Activated naive CD4-positive, alpha-beta T cell treated with anti-CD3 and anti-CD28 coated beads for 36 hours (primary cell): Measurements from ENCODE around the gene SYPL2. TPM values are rescaled to one million over a fixed set of nuclear protein-coding genes. Genes with fewer than 3 reads are reported as not detected.

ENCODE experiments used
- CTCF ChIA-PET: fragments of 350-600 bp; sonication (Branson Sonifier 250); formaldehyde crosslinking; loops from one replicate; lab custom pipeline; 2021; ENCODE audit warnings: antibody characterized with exemption; lab: Charles Lee
- DNase-seq: peaks from one replicate; pipeline ENCODE4 v3.0.0-alpha.2; 2020
- H3K27ac Mint-ChIP-seq: one replicate; pipeline ENCODE4 v1.8.0; 2021; ENCODE audit warnings: mild to moderate bottlenecking, mixed read lengths
- H3K27me3 Mint-ChIP-seq: one replicate; pipeline ENCODE4 v1.8.0; 2021; ENCODE audit warnings: low read depth, mixed read lengths
- H3K36me3 Mint-ChIP-seq: one replicate; pipeline ENCODE4 v1.8.0; 2021; ENCODE audit warnings: low read depth, mixed read lengths
- H3K4me1 Mint-ChIP-seq: one replicate; pipeline ENCODE4 v1.8.0; 2021; ENCODE audit warnings: low read depth, mixed read lengths
- H3K4me3 Mint-ChIP-seq: one replicate; pipeline ENCODE4 v1.8.0; 2021; ENCODE audit warnings: mild to moderate bottlenecking, moderate library complexity, mixed read lengths
- H3K9me3 Mint-ChIP-seq: one replicate; pipeline ENCODE4 v1.8.0; 2021; ENCODE audit warnings: mixed read lengths
- intact Hi-C: fragments of 100-400 bp; cut with micrococcal nuclease; formaldehyde crosslinking; loops from one replicate; pipeline ENCODE4 v1.15.1; 2023
- total RNA-seq, 2 experiments: library from RNA; stranded (reverse); gene quantifications; one replicate each; pipeline ENCODE4 v1.2.3, GENCODE V29; 2021

Gene SYPL2
- total RNA-seq, 2 experiments from 2014 or later, result 0.05 TPM; not detected in 1

DNA sequence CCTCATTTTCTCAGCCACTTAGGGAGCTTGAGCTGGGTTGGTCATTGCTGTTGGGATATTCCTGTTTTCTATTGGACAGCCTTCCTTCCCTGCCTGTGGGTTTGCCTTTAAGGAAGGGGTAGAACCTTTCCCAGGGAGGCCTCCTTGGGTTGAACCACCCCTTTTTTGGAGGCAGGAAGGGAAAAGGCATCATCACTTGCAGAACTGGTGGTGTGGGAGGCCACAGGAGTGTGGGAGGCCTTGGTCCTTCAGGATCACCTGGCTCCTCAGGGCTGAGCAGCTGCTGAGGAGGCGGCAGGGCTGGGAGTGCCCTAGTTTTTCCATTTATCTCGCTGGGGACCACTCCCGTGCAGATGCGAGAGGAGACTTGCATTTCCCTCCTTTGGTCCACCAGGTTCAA lies 26.9 kb downstream of the SYPL2 start:
- CTCF ChIA-PET, result interaction anchor here (0.6 to 35.8 kb wide), 10 partner anchors 9 to 240 kb away, joined by 3 to 1207 read pairs (median 6); partner anchors contain the start of genes AMIGO1, ATXN7L2, GNAI3 and GPR61
- H3K9me3 Mint-ChIP-seq, result no peaks in the 10 kb centered on the region
- H3K4me3 Mint-ChIP-seq, result peak overlapping the region; percentile 98
- DNase-seq, result no peak
- H3K4me1 Mint-ChIP-seq, result peaks cover 48% of the 10 kb centered on the region
- no peak overlapping the region for H3K27ac Mint-ChIP-seq
- H3K36me3 Mint-ChIP-seq, result peaks cover 10% of the 10 kb centered on the region
- intact Hi-C loops, result no loop called here
- no peaks in the 10 kb centered on the region for H3K27me3 Mint-ChIP-seq

DNA sequence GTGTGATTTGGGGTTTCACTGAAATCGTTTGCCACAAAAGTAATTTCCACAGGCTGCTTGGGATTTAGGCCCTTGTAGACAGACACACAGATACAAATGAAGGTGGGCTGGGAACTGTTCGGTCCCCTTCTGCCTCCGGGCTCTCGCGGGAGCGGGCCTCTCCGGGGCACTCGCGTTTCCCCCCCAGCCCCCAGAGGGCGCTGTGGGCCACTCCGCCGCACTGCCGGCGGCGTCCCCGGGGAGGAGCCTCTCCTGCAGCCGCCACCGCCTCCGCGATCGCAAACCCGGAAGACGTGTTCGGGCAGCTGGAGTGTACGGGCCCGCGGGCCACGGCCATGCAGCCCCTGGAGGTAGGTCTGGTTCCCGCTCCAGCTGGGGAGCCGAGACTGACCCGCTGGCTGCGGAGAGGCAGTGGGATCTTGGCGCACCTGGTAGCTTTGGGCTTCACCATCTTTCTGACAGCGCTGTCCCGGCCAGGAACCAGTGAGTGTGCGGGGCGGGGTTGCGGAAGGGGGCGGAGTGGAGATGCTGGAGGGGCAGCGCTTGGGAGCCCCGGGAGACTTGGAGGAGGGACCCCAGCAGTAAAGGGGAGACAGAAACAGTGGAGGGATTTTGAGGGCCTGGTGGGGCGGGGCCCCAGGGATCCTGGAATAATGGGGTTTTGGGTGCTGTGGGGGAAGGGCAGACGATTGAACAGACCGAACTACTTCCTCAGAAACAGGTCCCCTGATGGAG lies 27.6 kb downstream of the SYPL2 start, which contains the start of gene CYB561D1:
Gene CYB561D1, plus strand, starts transcription at position 290 of the 735 bp plus-strand sequence. Its CDS starts 46 bp downstream, at position 336.
- peak; percentile 90 for DNase-seq
- intact Hi-C loops, result loop anchor here (1.0 kb wide), 3 partner anchors 8 to 38 kb away; partner anchors contain the start of gene ATXN7L2
- H3K4me3 Mint-ChIP-seq, result peak within 1 kb of the TSS; percentile 98
- CTCF ChIA-PET, result interaction anchor here (0.6 to 35.8 kb wide), 11 partner anchors 10 to 394 kb away, joined by 3 to 1207 read pairs (median 6); partner anchors contain the start of genes AMIGO1, ATXN7L2, GNAI3 and GPR61
- no peaks in the 10 kb centered on the region for H3K9me3 Mint-ChIP-seq
- H3K27ac Mint-ChIP-seq, result peak within 1 kb of the TSS; percentile 92
- peaks cover 54% of the 10 kb centered on the region for H3K4me1 Mint-ChIP-seq
- H3K27me3 Mint-ChIP-seq, result no peaks in the 10 kb centered on the region
- H3K36me3 Mint-ChIP-seq, result peaks cover 7% of the 10 kb centered on the region

DNA sequence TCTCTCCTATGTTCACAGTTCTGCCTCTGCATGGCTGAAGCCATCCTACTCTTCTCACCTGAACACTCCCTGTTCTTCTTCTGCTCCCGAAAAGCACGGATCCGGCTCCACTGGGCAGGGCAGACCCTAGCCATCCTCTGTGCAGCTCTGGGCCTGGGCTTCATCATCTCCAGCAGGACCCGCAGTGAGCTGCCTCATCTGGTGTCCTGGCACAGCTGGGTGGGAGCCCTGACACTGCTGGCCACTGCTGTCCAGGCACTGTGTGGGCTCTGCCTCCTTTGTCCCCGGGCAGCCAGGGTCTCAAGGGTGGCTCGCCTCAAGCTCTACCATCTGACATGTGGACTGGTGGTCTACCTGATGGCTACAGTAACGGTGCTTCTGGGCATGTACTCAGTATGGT lies 29.4 kb downstream of the SYPL2 start:
- Mint-ChIP-seq H3K4me3 (peak overlapping the region; percentile 98), H3K4me1 (peaks cover 68% of the 10 kb centered on the region), H3K27ac (no peak overlapping the region), H3K9me3 (no peaks in the 10 kb centered on the region), H3K27me3 (no peaks in the 10 kb centered on the region), H3K36me3 (peaks cover 2% of the 10 kb centered on the region)
- intact Hi-C loops, result no loop called here
- DNase-seq, result no peak
- CTCF ChIA-PET, result interaction anchor here (2.1 to 35.8 kb wide), 3 partner anchors 13 to 144 kb away, joined by 6 to 1207 read pairs (median 375); partner anchors contain the start of genes AMIGO1 and GPR61

DNA sequence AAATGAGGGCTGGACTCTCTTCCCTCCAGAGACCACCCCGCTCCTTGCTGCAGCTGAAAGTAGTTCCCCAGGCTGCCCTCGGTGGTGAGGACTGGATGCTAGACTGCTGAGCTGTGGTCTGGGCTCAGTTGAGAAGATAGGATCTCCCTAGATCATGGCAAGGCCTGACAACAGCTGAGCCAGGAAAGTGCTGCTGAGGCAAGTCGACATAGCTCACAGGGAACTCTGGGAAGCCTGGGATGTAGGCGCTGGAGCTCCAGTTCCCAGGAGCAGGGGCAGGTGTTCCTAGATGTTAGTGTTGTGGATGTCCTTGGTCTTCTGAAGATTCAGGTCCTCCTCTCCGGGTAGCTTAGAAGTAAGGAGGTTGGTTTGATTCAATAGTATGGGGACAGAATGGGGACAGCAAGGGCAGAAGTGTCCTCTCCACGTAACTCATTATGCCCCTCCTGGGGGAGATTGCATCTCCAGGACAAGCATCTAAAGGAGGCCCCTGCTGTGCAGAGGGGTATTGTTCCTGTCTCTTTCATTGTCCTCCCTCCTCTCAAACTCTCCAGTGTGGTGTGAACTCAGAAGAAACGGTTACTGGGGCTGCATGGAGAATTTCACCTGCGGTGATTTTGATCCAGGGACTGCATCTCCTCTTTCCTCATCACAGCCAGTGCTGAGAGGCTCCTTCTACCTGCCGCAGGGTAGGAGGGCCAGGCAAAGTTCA lies 31.3 kb downstream of the SYPL2 start:
- peaks cover 86% of the 10 kb centered on the region for H3K4me1 Mint-ChIP-seq
- peaks cover 2% of the 10 kb centered on the region for H3K36me3 Mint-ChIP-seq
- CTCF ChIA-PET, result interaction anchor here (0.6 to 35.8 kb wide), 10 partner anchors 9 to 207 kb away, joined by 3 to 1207 read pairs (median 4); partner anchors contain the start of genes AMIGO1, ATXN7L2 and GPR61
- H3K27me3 Mint-ChIP-seq, result no peaks in the 10 kb centered on the region
- DNase-seq, result no peak
- H3K9me3 Mint-ChIP-seq, result no peaks in the 10 kb centered on the region
- H3K27ac Mint-ChIP-seq, result peak overlapping the region; percentile 17
- intact Hi-C loops, result loop anchor here (1.0 kb wide), 1 partner anchor 35 kb away; no protein-coding TSS in a partner anchor
- H3K4me3 Mint-ChIP-seq, result no peak overlapping the region

DNA sequence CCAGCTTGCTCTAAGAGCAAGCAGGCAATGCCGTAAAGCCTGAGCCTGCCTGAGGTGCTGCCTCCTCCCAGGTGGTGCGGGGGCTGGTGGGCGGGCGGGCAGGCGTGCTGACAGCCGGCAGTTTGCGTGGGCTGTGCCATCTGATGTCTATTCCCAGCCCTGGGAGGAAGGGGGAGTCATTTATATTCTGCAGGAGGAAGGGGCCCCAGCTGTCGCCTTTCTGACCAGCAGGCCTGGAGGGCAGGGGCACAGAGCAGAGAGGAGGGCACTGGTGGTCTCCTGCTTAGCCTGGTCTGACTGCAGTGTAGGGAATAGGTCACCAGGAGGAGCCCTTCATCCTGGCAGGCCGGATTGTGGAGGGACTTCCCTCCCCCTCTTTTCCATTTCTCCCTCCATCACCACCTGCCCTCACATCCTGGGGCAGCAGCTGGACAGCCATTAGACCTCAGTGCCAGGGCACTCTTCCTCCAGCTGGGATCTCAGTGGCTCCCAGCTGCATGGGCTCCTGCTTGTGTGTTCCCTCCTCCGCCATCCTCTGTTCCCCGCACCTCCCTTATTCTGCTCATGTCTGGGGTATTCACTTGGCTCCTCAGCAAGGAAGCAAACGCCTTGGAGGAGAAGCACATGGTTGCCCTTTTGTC lies 31.9 kb downstream of the SYPL2 start:
- no peaks in the 10 kb centered on the region for H3K27me3 Mint-ChIP-seq
- intact Hi-C loops, result loop anchor here (1.0 kb wide), 1 partner anchor 34 kb away; no protein-coding TSS in a partner anchor
- peak; percentile 56 for DNase-seq
- H3K4me1 Mint-ChIP-seq, result peaks cover 90% of the 10 kb centered on the region
- CTCF ChIA-PET, result interaction anchor here (0.7 to 35.8 kb wide), 9 partner anchors 2 to 406 kb away, joined by 3 to 1207 read pairs (median 4); partner anchors contain the start of genes AMIGO1, CYB561D1 and GPR61
- no peak overlapping the region for H3K4me3 Mint-ChIP-seq
- peaks cover 2% of the 10 kb centered on the region for H3K36me3 Mint-ChIP-seq
- H3K9me3 Mint-ChIP-seq, result no peaks in the 10 kb centered on the region
- peak overlapping the region; percentile 74 for H3K27ac Mint-ChIP-seq

DNA sequence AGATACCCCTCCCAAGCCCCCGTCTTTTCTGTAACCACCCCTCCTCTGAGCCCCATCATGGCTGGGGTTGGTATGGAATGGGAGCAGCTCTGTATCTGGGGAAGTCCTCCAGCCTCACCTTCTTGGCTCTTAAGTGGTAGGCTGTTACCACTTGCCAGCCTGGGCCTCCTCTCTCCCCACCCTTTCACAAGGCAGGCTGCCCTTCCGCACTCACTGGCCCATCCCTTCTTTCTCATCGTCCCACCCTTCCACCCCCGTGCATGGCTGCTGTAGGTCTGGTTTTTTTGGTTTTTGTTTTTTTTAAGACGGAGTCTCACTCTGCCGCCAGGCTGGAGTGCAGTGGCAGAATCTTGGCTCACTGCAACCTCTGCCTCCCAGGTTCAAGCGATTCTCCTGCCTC lies 32.7 kb downstream of the SYPL2 start:
- CTCF ChIA-PET, result interaction anchor here (0.6 to 35.8 kb wide), 10 partner anchors 3 to 407 kb away, joined by 3 to 1207 read pairs (median 4); partner anchors contain the start of genes AMIGO1, CYB561D1 and GPR61
- peak overlapping the region; percentile 81 for H3K27ac Mint-ChIP-seq
- no peak for DNase-seq
- peaks cover 2% of the 10 kb centered on the region for H3K36me3 Mint-ChIP-seq
- no peak overlapping the region for H3K4me3 Mint-ChIP-seq
- no peaks in the 10 kb centered on the region for H3K27me3 Mint-ChIP-seq
- peaks cover 92% of the 10 kb centered on the region for H3K4me1 Mint-ChIP-seq
- no peaks in the 10 kb centered on the region for H3K9me3 Mint-ChIP-seq
- intact Hi-C loops, result no loop called here

DNA sequence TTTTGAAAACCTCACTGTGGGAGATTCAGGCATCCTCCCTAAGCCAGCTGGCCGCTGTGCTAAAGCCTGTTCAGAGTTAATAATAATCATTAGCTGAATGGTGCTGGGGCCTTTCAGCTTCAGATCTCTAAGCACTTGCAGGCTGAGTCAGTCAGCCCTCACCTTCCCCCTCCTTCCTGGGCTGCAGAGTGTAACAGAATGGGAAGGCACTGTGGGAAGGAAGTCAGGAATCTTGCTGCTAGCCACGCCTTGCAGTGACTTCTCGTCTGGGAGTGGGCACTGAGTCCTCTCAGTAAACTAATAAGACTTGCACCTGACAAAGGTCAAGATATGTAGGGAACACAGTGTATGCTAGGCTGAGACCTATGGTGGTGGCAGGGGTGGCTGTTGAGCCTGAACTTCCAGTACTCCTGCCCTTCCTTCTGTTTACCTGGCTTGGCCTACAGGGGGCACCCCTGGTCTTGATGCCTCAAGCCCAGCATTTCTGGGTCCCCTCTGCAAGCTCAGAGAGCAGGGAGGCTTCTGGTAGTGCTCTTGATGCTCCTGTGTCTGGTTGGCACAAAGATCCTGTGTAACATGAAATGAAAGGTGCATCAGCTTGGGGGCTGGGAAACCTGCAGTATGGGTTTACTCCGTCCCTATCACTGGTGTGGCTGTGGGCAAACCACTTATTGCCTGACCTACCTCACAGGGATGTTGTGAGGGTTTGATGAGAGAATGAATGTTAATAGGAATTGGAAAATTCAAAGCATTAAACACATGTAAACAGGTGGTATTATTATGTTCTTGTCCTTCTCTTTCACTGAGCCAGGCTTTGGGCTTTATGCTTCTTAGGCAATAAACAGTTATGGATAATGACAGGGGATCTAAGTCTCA lies 33.6 kb downstream of the SYPL2 start:
- H3K36me3 Mint-ChIP-seq, result no peaks in the 10 kb centered on the region
- CTCF ChIA-PET, result interaction anchor here (1.1 to 35.8 kb wide), 8 partner anchors 4 to 143 kb away, joined by 3 to 1207 read pairs (median 5); partner anchors contain the start of genes AMIGO1, CYB561D1, GPR61 and SYPL2
- peak overlapping the region; percentile 81 for H3K27ac Mint-ChIP-seq
- peak; percentile 73 for DNase-seq
- H3K4me1 Mint-ChIP-seq, result peaks cover 91% of the 10 kb centered on the region
- H3K9me3 Mint-ChIP-seq, result no peaks in the 10 kb centered on the region
- no peaks in the 10 kb centered on the region for H3K27me3 Mint-ChIP-seq
- no peak overlapping the region for H3K4me3 Mint-ChIP-seq
- intact Hi-C loops, result loop anchor here (5.0 kb wide), 2 partner anchors 117 to 407 kb away; partner anchors contain the start of genes AMPD2 and GNAT2

DNA sequence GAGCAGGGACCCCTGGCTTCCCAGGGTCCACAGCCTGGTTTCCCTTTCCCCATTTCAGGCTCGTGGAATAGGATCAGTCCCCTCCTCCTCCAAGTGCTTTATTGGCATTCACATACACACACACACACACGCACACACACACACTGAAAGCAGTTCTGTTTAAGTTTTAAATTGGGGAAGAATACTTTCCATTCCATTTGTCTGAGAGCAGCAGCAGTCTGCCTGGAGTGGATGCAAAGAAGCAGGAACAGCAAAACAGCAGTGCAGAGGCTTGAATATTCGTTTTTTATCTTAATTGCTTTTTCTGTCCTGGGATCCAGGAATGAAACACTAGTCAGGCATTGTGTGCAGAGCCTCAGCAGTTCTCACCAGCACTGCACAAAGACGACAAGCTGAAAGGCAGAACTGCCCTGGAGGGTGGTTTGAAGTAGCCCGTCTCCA lies 34.6 kb downstream of the SYPL2 start:
- CTCF ChIA-PET, result interaction anchor here (1.1 to 35.8 kb wide), 6 partner anchors 5 to 142 kb away, joined by 3 to 1207 read pairs (median 190); partner anchors contain the start of genes AMIGO1, CYB561D1, GPR61 and SYPL2
- DNase-seq, result no peak
- Mint-ChIP-seq H3K27ac (peak overlapping the region; percentile 80), H3K9me3 (no peaks in the 10 kb centered on the region), H3K36me3 (no peaks in the 10 kb centered on the region), H3K4me1 (peaks cover 91% of the 10 kb centered on the region), H3K27me3 (no peaks in the 10 kb centered on the region), H3K4me3 (no peak overlapping the region)
- intact Hi-C loops, result loop anchor here (5.0 kb wide), 2 partner anchors 116 to 406 kb away; partner anchors contain the start of genes AMPD2 and GNAT2

DNA sequence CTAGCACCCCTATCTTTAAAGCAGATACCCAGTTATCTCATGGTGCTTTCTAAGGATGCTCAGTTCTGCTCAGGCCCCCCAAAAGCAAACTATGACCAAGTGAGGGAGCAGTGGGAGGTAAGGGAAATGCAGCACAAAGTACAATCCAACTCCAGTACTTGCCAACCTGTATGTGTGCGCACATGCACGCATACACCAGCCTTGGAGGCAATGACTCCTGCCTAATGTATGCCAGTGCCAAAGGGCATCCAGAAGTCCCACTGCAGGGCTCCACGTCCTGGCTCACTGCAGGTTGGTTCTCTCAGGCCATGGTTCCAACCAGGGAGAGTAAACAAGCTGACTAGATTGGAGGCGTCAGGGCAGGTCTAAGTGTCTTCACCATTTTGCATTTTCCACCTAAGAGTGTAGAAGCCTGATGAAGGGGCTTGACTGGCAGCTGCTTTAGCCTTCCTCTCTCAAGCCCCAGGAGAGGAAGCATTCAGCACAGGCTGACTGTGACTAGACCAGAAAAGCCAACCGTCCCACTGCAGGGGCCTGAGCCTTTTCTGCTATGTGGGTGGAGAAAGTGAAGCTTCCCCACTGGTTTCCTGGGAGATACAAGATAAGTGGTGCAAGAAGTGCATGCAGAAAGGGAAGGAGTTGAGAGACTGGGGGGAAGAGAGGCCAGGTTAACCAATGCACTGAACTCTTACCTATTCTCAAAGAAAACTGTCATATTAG lies 35.5 kb downstream of the SYPL2 start:
- no peaks in the 10 kb centered on the region for H3K36me3 Mint-ChIP-seq
- no peak overlapping the region for H3K4me3 Mint-ChIP-seq
- peaks cover 87% of the 10 kb centered on the region for H3K4me1 Mint-ChIP-seq
- H3K27ac Mint-ChIP-seq, result peak overlapping the region; percentile 80
- no peaks in the 10 kb centered on the region for H3K9me3 Mint-ChIP-seq
- CTCF ChIA-PET, result interaction anchor here (15.8 to 35.8 kb wide), 3 partner anchors 6 to 29 kb away, joined by 375 to 1207 read pairs (median 375); partner anchors contain the start of genes AMIGO1, CYB561D1 and GPR61
- intact Hi-C loops, result loop anchor here (1.0 to 5.0 kb wide), 3 partner anchors 8 to 405 kb away; partner anchors contain the start of genes AMPD2, CYB561D1 and GNAT2
- no peaks in the 10 kb centered on the region for H3K27me3 Mint-ChIP-seq
- no peak for DNase-seq

DNA sequence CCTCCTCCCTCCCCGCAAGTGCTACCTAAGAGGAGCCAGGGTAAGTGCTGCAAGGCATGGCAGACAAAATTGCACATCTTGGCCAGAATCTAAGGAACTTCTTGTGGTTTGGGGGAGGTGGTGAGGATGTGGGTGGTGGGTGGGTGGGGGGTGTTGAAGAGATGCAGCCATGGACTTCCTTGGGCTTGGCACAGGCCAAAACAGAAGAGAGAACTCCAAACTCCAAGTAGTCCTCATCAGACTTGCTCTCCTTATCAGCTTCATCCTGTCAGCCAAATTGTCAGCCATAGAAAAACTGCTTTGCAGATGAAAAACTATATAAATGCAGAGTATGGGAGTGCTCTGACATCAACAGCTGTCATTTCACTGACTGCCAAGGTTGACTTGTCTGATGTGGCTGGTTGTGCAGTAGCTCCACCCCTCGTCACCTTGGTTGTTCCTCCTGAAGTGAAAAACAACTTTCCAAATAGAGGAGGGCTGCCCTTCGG lies 36.1 kb downstream of the SYPL2 start:
- H3K4me1 Mint-ChIP-seq, result peaks cover 89% of the 10 kb centered on the region
- peak overlapping the region; percentile 80 for H3K27ac Mint-ChIP-seq
- peak; percentile 64 for DNase-seq
- H3K4me3 Mint-ChIP-seq, result peak overlapping the region; percentile 25
- H3K9me3 Mint-ChIP-seq, result peaks cover 4% of the 10 kb centered on the region
- intact Hi-C loops, result loop anchor here (1.0 to 5.0 kb wide), 3 partner anchors 8 to 405 kb away; partner anchors contain the start of genes AMPD2, CYB561D1 and GNAT2
- CTCF ChIA-PET, result interaction anchor here (1.3 to 35.8 kb wide), 4 partner anchors 6 to 137 kb away, joined by 4 to 1207 read pairs (median 375); partner anchors contain the start of genes AMIGO1, CYB561D1 and GPR61
- no peaks in the 10 kb centered on the region for H3K36me3 Mint-ChIP-seq
- H3K27me3 Mint-ChIP-seq, result no peaks in the 10 kb centered on the region
